Measurements from ENCODE around the gene LRMDA.

- TF ChIP-seq NRF1 (IDR thresholded peaks at IDR 0.05; ENCODE audit: low read depth, low read length), result no peak
- TF ChIP-seq EZH2 (IDR thresholded peaks at IDR 0.05; ENCODE audit: low read depth, low read length, severe bottlenecking), result no peak
Observed at GRCh38 chr10:75655791-75656451, 224.5 kb downstream of the LRMDA start.
